IMR-90 (cell line): ENCODE measurements around the gene EMC1.

Source experiments
- BHLHE40 ChIP-seq: fragments of 150-350 bp; IDR thresholded peaks from 2 replicates; pipeline ENCODE4 v1.6.1; 2016; ENCODE audit warnings: mild to moderate bottlenecking, low read depth, low read length
- CEBPB ChIP-seq: IDR thresholded peaks from 2 replicates; pipeline ENCODE4 v1.6.1; 2012; ENCODE audit warnings: low read depth, low read length, improper control_type of control experiment
- CHD1 ChIP-seq: IDR thresholded peaks from 2 replicates; pipeline ENCODE4 v1.6.1; 2012; ENCODE audit warnings: low read depth, low read length, improper control_type of control experiment
- FOS ChIP-seq: fragments of 150-350 bp; IDR thresholded peaks from 2 replicates; pipeline ENCODE4 v1.6.1; 2016; ENCODE audit warnings: low read depth, low read length
- MXI1 ChIP-seq: IDR thresholded peaks from 2 replicates; pipeline ENCODE4 v1.6.1; 2012; ENCODE audit warnings: low read depth, mild to moderate bottlenecking, low read length, moderate library complexity, borderline replicate concordance
- NFE2L2 ChIP-seq: fragments of 150-350 bp; IDR thresholded peaks from 2 replicates; pipeline ENCODE4 v1.6.1; 2016; ENCODE audit warnings: low read depth, mild to moderate bottlenecking, low read length
- POLR2A ChIP-seq: IDR thresholded peaks from 2 replicates; pipeline ENCODE4 v1.6.1; 2012; ENCODE audit warnings: mild to moderate bottlenecking, low read depth, low read length
- RAD21 ChIP-seq: IDR thresholded peaks from 2 replicates; pipeline ENCODE4 v1.6.1; 2012; ENCODE audit warnings: low read length, improper control_type of control experiment
- RCOR1 ChIP-seq: IDR thresholded peaks from 2 replicates; pipeline ENCODE4 v1.6.1; 2012; ENCODE audit warnings: mild to moderate bottlenecking, low read length, improper control_type of control experiment; ENCODE audit not compliant: insufficient replicate concordance
- RFX5 ChIP-seq: IDR thresholded peaks from 2 replicates; pipeline ENCODE4 v1.8.0; 2012; ENCODE audit warnings: low read depth, mild to moderate bottlenecking, low read length, moderate library complexity
- SMC3 ChIP-seq: fragments of 150-350 bp; IDR thresholded peaks from 2 replicates; pipeline ENCODE4 v1.6.1; 2016; ENCODE audit warnings: low read depth, mild to moderate bottlenecking, antibody characterized with exemption, low read length, moderate library complexity
- TF ChIP-seq, protein P1 (sequence below): conservative IDR thresholded peaks from 2 replicates; pipeline ENCODE4 v1.5.1; 2012; ENCODE audit warnings: mild to moderate bottlenecking, low read depth, low read length, improper control_type of control experiment
- TF ChIP-seq, protein P2 (sequence below): fragments of 150-350 bp; IDR thresholded peaks from 2 replicates; pipeline ENCODE4 v1.6.1; 2017; ENCODE audit warnings: mild to moderate bottlenecking, antibody characterized with exemption, low read length, low read depth

DNA sequence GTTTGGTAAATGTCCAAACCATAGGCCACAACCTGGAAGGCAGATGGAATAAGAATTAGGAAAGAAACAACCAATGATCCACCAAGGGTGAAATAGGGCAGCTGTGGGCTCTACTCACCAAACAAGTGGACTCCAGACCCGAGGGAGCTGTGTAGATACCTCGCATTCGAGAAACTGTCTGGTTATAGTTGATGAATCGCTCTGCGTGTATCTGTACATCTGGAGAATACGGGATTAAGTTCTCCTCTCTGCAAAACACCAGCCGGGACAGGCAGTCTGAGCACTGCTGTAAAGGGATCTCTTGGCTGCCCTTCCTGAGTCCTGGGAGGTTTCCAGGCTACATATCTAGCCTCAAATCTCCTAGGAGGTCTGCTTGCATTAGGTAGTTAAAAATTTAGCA lies 31.9 kb downstream of the EMC1 start:
- TF ChIP-seq POLR2A (no peak), RCOR1 (no peak), CHD1 (no peak), NFE2L2 (no peak), MXI1 (no peak), CEBPB (no peak), RAD21 (no peak), SMC3 (no peak), RFX5 (no peak), BHLHE40 (no peak), FOS (no peak)
- TF ChIP-seq, protein P1, sequence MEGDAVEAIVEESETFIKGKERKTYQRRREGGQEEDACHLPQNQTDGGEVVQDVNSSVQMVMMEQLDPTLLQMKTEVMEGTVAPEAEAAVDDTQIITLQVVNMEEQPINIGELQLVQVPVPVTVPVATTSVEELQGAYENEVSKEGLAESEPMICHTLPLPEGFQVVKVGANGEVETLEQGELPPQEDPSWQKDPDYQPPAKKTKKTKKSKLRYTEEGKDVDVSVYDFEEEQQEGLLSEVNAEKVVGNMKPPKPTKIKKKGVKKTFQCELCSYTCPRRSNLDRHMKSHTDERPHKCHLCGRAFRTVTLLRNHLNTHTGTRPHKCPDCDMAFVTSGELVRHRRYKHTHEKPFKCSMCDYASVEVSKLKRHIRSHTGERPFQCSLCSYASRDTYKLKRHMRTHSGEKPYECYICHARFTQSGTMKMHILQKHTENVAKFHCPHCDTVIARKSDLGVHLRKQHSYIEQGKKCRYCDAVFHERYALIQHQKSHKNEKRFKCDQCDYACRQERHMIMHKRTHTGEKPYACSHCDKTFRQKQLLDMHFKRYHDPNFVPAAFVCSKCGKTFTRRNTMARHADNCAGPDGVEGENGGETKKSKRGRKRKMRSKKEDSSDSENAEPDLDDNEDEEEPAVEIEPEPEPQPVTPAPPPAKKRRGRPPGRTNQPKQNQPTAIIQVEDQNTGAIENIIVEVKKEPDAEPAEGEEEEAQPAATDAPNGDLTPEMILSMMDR: no peak
- TF ChIP-seq, protein P2, sequence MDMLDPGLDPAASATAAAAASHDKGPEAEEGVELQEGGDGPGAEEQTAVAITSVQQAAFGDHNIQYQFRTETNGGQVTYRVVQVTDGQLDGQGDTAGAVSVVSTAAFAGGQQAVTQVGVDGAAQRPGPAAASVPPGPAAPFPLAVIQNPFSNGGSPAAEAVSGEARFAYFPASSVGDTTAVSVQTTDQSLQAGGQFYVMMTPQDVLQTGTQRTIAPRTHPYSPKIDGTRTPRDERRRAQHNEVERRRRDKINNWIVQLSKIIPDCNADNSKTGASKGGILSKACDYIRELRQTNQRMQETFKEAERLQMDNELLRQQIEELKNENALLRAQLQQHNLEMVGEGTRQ: no peak
